ENCODE results near the gene MAGI2.
"Not testable (repeated sequence)": the region's sequence is repeated elsewhere in the genome, so short reads cannot be mapped to it uniquely, and the experiment has no call there.

The MAGI2 gene

DNA sequence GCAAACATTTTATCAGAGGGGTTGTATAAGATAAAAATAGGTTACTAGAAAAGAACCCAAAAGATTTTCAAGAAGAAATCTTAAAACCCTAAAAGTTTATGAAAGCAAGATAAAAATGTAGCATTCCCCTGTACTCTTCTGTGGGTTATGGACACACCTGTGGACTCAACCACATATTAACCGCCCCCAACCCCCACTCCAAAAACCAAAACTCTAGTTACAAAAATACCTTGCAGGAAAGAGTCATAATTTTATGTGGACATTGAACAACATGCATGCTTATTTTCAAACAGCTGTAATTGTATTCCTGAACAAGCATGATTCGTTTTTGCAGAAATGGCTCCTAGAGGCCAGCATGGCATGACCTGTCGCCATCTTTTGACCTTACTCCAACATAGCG, 1188.0 kb downstream of the MAGI2 start:
- in situ Hi-C loops (cut with HindIII; ENCODE audit: low sequenced_read_pairs), result no loop called here

DNA sequence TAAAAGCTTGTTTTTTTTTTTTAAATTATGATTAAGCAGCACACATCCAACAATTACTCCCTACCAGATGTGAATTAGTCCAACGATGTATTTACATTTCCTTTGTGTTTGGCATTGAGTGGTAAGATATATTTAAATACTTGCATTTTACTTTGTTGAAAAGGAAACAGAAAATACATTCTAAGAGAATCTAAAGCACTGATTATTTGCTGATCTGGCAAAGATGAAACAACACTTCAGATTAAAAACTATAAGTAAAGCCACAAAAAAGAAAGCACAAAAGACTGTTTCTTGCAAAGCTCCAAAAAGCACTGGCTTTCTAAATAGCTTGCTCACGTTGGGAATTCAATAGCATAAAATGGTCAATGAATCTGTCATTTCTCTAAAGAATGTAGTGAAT, 1188.4 kb downstream of the MAGI2 start:
- in situ Hi-C loops (cut with HindIII; ENCODE audit: low sequenced_read_pairs), result no loop called here

DNA sequence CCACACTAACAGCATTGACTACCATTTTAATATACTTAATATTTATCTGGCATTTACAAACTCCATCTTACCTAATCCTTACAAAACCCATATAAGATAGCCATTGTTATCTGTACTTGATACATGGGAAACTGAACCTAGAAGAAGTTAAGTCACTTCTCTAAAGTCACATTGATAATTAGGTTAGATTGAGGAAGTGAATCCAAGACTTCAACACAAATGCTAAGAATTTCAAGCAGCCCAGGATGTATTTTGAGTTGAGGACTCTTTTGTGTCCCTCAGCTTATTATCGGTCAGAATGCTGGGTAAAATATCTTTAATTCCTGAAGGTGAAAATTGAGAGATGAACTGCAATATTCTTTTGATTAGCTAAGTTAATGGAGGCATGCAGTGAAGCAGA, 1189.4 kb downstream of the MAGI2 start:
- in situ Hi-C loops (cut with HindIII; ENCODE audit: low sequenced_read_pairs), result no loop called here

DNA sequence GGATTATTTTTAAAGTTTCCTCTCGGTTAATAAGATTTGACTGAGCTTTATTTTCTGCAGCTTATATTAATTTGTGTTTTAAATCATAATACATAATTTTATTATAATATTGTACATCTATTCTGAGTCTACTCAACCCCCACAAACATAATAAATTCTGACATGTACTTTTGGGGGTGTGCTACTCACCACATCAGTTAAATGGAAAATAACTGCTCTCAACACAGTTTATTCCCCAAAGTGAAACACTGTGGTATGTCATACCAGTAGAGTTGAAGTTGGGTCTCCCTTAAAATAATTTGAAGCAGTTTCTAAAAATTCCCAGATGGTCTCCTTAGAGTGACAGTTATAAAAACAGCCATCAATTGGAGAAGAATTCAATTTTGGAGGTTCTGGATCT, 1191.7 kb downstream of the MAGI2 start:
- in situ Hi-C loops (cut with HindIII; ENCODE audit: low sequenced_read_pairs), result no loop called here

GRCh38 chr7:78261302-78261701, 1192.2 kb downstream of the MAGI2 start:
- in situ Hi-C loops (cut with HindIII; ENCODE audit: low sequenced_read_pairs), result no loop called here

DNA sequence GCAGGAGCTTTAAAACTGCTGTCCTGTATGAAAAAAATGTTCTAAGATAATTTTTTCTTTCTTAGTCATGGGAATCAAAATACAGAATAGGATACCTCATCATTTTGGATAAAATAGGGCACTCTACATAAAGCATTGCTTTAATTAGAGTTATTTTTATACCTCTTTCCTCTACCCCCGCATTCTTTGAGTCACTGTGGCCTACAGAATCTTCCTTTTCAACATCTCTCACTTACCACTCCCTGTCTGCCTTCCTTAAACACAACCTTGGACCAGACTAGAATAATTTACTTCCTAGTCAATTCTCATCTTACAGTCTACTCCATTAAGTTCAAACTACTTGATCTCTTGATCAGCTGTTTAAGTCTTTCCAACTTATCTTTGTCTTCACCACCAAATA, 1192.6 kb downstream of the MAGI2 start:
- in situ Hi-C loops (cut with HindIII; ENCODE audit: low sequenced_read_pairs), result no loop called here

DNA sequence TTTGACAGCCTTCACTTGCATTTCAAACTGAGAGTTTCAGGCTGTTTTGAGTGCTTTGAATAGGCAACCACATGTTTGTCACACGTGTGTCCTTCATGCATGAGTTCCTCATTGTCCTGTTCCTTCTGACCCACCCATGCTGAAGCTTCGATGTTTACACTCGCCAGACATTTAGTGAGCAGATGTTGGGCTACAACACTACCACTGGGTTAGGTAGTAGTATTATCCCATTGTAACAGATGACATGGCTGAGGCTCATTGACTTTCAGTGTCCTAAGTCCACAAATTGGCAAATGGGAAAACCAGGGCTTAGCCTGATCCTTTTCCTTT, 1198.8 kb downstream of the MAGI2 start:
- in situ Hi-C loops (cut with HindIII; ENCODE audit: low sequenced_read_pairs), result no loop called here

DNA sequence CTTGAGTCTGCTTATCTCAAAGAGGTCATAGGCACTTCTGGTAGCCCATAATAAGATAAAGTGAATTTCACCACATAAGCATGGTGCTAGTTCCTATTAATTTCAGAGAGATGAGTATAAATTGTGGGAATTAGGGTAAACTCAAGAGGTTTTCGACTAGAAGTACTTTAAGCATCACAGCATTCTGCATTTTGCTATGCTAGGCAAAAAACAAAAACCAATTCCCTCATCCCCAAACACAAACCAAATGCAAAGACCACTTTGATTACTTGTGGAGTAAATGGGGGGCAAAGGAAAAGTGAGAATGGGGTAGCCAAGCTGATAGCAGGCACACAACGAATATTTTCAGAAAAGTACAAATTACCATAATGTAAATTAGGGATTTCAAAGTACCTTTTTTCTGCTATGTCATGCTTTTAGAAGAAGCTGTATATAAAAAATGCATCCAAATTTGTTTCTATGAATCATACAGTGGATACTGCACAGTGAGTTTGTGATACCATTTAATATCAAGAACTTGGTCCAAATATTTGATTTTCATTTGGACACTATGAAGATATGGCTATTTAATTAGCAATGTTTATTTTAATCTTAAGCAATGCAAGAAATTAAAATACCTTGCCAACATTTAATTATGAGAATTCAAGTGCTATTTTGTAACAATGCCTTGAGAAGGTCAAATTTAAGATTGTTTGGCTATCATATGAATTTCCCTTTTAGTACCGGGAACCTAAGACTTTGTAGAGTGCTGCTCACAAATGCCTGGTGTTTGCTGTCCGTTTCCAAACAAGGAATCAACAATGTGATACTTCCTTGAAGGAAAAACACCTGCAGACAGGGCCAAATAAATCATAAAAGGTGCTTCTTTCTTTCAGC, 1199.4 kb downstream of the MAGI2 start:
- in situ Hi-C loops (cut with HindIII; ENCODE audit: low sequenced_read_pairs), result no loop called here

DNA sequence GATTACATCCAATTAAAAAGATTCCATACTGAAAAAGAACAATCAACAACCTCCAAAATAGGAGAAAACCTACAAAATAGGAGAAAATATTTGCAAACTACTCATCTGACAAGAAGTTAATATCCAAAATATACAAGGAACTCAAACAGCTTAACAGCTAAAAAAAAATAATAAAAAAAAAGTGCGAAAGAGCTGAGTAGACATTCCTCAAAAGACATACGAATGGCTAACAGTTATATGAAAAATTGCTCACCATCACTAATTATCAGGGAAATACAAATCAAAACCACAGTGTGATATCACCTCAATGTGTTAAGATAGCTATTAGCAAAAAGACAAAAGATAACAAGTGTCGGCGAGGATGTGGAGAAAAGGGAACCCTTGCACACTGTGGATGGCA, 1204.6 kb downstream of the MAGI2 start:
- in situ Hi-C loops (cut with HindIII; ENCODE audit: low sequenced_read_pairs), result no loop called here

DNA sequence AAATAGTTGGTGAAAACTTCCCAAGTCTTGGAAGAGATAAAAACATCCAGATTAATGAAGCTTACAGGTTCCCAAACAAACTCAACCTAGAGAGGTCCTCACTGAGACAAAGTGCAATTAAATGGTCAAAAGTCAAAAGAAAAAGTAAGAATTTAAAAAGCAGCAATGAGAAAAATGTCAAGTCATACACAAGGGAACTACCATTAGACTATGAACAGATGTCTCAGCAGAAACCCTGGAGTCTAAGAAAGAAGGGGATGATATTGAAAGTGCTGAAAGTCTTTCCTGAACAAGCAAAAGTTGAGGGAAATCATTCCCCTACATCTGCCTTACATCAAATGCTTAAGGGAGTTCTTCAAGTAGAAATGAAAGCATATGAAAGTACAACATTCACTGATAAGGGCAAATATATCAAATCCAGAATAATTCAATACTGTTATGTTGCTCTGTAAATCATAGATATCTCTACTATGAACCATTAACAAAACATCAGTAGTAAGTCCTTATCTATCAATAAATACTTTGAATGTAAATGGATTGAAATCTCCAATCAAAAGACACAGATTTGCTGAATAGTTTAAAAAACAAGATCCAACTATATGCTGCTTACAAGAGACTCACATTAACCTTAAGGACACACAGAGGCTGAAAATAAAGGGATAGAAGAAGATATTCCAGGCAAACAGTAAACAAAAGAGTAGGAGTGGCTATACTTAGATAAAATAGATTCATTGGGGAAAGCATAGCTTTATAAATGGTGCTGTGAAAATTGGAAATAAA, 1205.4 kb downstream of the MAGI2 start:
- in situ Hi-C loops (cut with HindIII; ENCODE audit: low sequenced_read_pairs), result no loop called here

- in situ Hi-C loops (cut with HindIII; ENCODE audit: low sequenced_read_pairs), result not testable (repeated sequence)
Observed at GRCh38 chr7:78240179-78240578, 1213.3 kb downstream of the MAGI2 start.

GRCh38 chr7:78234634-78235033, 1218.8 kb downstream of the MAGI2 start:
- in situ Hi-C loops (cut with HindIII; ENCODE audit: low sequenced_read_pairs), result no loop called here

DNA sequence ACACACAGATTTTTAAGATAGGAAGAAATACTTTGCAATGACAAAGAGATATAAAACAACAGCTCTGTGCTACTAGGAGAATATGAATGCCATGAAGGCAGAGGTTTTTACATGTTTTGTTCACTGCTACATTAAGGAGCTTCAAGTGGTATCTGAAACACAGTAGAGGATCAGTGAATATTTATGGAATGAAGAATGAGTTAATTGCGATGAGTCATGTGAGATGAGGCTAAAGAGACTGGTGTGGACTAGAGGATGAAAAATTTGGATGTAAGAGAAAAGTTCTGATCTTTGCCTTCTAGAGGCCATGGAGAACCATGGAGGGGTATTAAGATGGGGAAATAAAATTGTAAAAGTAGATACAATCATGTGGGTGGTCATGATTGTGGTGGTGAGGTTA, 1220.7 kb downstream of the MAGI2 start:
- in situ Hi-C loops (cut with HindIII; ENCODE audit: low sequenced_read_pairs), result no loop called here

GRCh38 chr7:78226059-78226719, 1227.3 kb downstream of the MAGI2 start:
- in situ Hi-C loops (cut with HindIII; ENCODE audit: low sequenced_read_pairs), result no loop called here

DNA sequence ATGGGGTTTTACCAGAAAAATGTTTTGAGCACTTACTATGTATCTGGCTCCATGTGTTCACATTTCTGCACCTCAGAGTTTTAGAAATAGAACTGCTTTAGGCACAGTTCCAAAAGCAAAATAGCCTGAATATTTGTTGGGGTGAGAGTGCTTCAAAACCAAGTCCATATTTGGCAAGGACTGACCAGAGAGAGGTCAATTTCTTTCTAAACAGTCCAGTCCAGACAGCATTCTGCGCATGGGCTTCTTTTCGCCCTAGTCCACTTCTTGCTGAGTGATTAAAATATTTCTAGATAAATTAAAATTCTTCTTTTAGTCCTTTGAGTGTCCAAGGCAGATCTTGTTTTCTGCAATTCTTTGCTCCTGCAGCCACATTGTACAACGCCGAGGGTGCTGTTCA, 1227.9 kb downstream of the MAGI2 start:
- in situ Hi-C loops (cut with HindIII; ENCODE audit: low sequenced_read_pairs), result no loop called here

DNA sequence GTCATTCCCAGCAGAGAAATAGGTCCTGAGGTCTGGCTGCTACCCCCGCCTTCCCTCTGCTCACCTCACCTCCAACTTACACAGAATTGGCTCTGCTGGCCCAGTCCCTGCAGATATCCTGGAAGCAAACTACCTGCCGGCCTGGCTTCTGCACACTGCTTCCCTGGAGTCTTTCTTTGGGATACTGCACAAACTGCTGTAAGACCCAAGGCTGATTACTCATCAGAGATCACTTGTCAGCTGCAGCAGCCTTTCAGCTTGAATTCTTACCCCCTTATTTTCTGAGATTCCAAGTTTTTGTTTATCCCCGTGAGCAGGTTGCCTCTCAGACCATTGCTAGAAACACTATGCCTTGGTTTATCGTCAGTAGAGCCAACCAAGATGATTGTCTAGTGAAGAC, 1228.5 kb downstream of the MAGI2 start:
- in situ Hi-C loops (cut with HindIII; ENCODE audit: low sequenced_read_pairs), result no loop called here

GRCh38 chr7:78223598-78223997, 1229.9 kb downstream of the MAGI2 start:
- in situ Hi-C loops (cut with HindIII; ENCODE audit: low sequenced_read_pairs), result no loop called here

DNA sequence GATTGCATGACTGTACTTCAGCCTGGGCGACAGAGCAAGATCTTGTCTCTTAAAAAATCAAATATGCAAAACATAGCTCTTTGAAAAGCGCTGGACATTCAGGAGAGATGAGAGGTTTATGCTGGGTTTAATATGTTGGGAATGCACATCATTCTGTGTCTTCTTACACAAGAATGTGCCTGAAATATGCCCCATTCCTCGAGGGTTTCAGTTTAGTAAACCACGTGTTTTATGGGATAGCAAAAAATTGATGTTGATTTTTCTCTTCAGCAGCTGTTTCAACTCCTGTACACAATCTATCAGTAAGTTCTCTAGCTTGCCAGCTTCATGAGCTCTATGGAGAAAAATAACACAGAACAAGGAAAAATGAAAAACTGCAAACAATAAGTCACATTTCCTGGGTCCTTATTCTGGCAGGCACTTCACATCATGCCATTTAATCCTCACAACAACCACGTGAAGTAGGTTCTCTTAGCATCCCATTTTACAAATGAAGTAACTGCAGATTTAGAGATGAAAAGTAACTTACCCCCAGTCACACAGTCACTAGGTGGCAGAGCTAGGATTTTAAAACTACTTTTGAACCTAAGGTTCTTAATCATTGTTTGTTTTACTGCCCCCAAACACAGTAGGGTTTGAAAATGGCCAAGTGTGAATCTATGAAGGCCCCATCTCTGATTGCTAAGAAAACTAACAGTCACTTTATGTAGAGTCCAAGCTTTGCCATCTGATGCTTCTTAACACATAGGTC, 1231.3 kb downstream of the MAGI2 start:
- in situ Hi-C loops (cut with HindIII; ENCODE audit: low sequenced_read_pairs), result no loop called here

DNA sequence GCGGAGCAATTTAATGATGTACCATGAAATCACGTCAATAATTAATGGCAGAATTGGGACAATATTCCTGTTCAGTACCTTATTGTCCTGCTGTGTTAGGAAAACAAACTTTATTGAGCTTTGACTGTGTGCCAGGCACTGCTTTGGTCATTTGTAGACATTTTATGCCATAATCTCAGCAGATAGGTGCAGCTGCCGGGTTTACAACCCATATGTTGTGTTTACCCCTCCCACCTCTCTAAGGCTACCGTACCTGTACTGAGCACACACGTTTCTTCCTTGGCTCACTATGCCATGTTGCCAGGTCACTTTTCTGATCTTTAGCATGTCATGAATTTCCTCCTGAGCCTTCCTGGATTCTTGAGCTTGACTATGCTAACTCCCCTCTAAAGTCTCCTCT, 1232.7 kb downstream of the MAGI2 start:
- in situ Hi-C loops (cut with HindIII; ENCODE audit: low sequenced_read_pairs), result no loop called here

GRCh38 chr7:78218876-78219275, 1234.6 kb downstream of the MAGI2 start:
- in situ Hi-C loops (cut with HindIII; ENCODE audit: low sequenced_read_pairs), result no loop called here

GRCh38 chr7:78218051-78218450, 1235.4 kb downstream of the MAGI2 start:
- in situ Hi-C loops (cut with HindIII; ENCODE audit: low sequenced_read_pairs), result no loop called here
